HL-60 (cell line): ENCODE measurements around the gene CLCN5.

Source experiments
- DNase-seq, 2 experiments: peaks; one replicate each; pipeline ENCODE4 v3.0.0-alpha.2; 2010 to 2020; ENCODE audit warnings: low read depth in 1 of 2, low spot score in 1 of 2
- H3K27ac ChIP-seq: fragments of 250-450 bp; sonication (Bioruptor Pico); replicated peaks from 2 replicates; pipeline ENCODE4 v1.5.1; 2020; ENCODE audit warnings: mild to moderate bottlenecking, moderate library complexity
- H3K27me3 ChIP-seq: fragments of 250-450 bp; sonication (Bioruptor Pico); 2 replicates; pipeline ENCODE4 v1.5.1; 2021; ENCODE audit warnings: mild to moderate bottlenecking, moderate library complexity; ENCODE audit not compliant: insufficient read depth, poor library complexity, severe bottlenecking
- H3K4me3 ChIP-seq: replicated peaks from 2 replicates; pipeline ENCODE4 v1.5.1; 2011; ENCODE audit warnings: mild to moderate bottlenecking, control low read depth, low read length; ENCODE audit not compliant: insufficient read depth
- CTCF ChIP-seq: IDR thresholded peaks from one replicate; pipeline ENCODE4 v1.5.1; 2011; ENCODE audit warnings: low read length, control low read depth, inconsistent platforms; ENCODE audit not compliant: insufficient read depth
- GABPA ChIP-seq: IDR thresholded peaks from 2 replicates; pipeline ENCODE4 v1.6.1; 2012; ENCODE audit warnings: low read depth
- POLR2AphosphoS5 ChIP-seq: IDR thresholded peaks from 2 replicates; pipeline ENCODE4 v1.6.1; 2012; ENCODE audit warnings: low read depth
- REST ChIP-seq: IDR thresholded peaks from 2 replicates; pipeline ENCODE4 v1.6.1; 2012; ENCODE audit warnings: low read depth; ENCODE audit not compliant: insufficient replicate concordance
- SPI1 ChIP-seq: IDR thresholded peaks from 2 replicates; pipeline ENCODE4 v1.6.1; 2012; ENCODE audit warnings: low read depth, mild to moderate bottlenecking, borderline replicate concordance

The CLCN5 gene

DNA sequence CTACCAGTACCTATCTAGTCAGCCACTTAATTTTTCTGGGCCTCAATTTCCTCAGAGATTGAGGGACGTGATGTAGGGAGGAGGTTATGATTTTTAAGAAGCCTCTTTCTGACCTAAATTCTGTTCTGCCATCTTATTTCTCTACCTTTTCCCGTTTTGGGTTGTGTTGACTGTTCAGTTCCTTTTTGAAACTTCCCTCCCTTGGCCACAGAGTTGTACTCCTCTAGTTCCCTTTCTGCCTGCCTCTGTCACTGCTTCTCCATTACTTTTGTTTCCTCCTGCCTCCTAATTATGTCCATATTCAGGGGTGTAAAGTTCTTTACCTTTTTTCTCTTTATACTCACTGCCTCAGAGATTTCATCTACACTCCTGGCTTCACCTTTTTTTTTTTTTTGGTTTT, 25.4 kb downstream of the CLCN5 start:
- Histone ChIP-seq H3K27me3 (no peaks in the 10 kb centered on the region), H3K4me3 (no peak overlapping the region), H3K27ac (peak overlapping the region; percentile 28; the same call in 1 of the 2 replicates)
- no peak for TF ChIP-seq CTCF
- TF ChIP-seq SPI1 = peak; percentile 44; the same call in 1 of the 2 replicates
- peak in 1 of 2 experiments; percentile 33 for DNase-seq

GRCh38 chrX:49949961-49950360, 27.6 kb downstream of the CLCN5 start:
- no peak for TF ChIP-seq REST
- no peak for TF ChIP-seq POLR2AphosphoS5
- no peak for TF ChIP-seq GABPA
- no peak for TF ChIP-seq SPI1
- TF ChIP-seq CTCF = no peak
- DNase-seq = no peak
- Histone ChIP-seq H3K4me3 (no peak overlapping the region), H3K27me3 (no peaks in the 10 kb centered on the region), H3K27ac (no peak overlapping the region)

- TF ChIP-seq SPI1 (no peak), REST (no peak), CTCF (no peak), POLR2AphosphoS5 (no peak), GABPA (no peak)
- no peak for DNase-seq
- no peak overlapping the region for H3K27ac ChIP-seq
- no peak overlapping the region for H3K4me3 ChIP-seq
- no peaks in the 10 kb centered on the region for H3K27me3 ChIP-seq
Observed at GRCh38 chrX:49951524-49952193, 29.3 kb downstream of the CLCN5 start.

DNA sequence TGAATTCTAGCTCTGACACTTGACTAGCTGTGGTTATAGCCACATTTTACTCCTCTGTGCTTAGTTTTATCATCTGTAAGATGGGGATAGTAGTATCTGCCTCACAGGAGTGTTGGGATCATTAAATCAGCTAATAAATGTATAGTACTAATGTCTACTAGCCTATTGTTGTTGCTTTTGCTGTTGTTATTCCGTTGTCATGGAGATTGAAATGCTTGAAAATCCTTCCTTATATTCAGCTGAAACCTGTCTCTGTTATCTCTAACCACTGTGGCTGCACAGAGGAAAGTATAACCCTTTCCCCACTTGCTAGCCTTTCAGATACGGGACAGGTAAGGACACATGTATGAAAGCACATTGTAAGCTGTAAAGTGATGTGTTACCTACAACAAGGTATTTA, 33.9 kb downstream of the CLCN5 start:
- Histone ChIP-seq H3K27ac (no peak overlapping the region), H3K4me3 (no peak overlapping the region), H3K27me3 (no peaks in the 10 kb centered on the region)
- DNase-seq = no peak
- no peak for TF ChIP-seq POLR2AphosphoS5
- TF ChIP-seq REST = no peak
- TF ChIP-seq GABPA = no peak
- no peak for TF ChIP-seq CTCF
